Epithelial cell of proximal tubule (primary cell): ENCODE measurements around the gene AGK. TPM values are rescaled to one million over a fixed set of nuclear protein-coding genes. Genes with fewer than 3 reads are reported as not detected.
"Not testable (repeated sequence)": the region's sequence is repeated elsewhere in the genome, so short reads cannot be mapped to it uniquely, and the experiment has no call there.

ENCODE experiments used
- DNase-seq: peaks from one replicate; pipeline ENCODE4 v3.0.0-alpha.2; 2011; ENCODE audit warnings: low read depth
- H3K4me3 ChIP-seq: 2 replicates; pipeline ENCODE4 v1.5.1; 2011; ENCODE audit warnings: low read depth, mild to moderate bottlenecking, low read length
- CTCF ChIP-seq: conservative IDR thresholded peaks from 2 replicates; pipeline ENCODE4 v1.5.1; 2012; ENCODE audit warnings: low read depth, mild to moderate bottlenecking, low read length
- total RNA-seq: library from RNA; depleted of rRNA; stranded (reverse); fragments of >200 nt; gene quantifications from 2 replicates; pipeline ENCODE4 v1.2.3, GENCODE V29; 2015

AGK gene
- total RNA-seq, 1 donor from 2014 or later = 28.4 TPM

GRCh38 chr7:141645188-141645587 lies 94.0 kb downstream of the AGK start:
- no peak overlapping the region for H3K4me3 ChIP-seq
- no peak for TF ChIP-seq CTCF
- no peak for DNase-seq

GRCh38 chr7:141646826-141647480 lies 95.7 kb downstream of the AGK start:
- no peak for DNase-seq
- TF ChIP-seq CTCF = no peak
- H3K4me3 ChIP-seq = no peak overlapping the region

- H3K4me3 ChIP-seq, DNase-seq: not testable (repeated sequence)
Observed at GRCh38 chr7:141647701-141648100, 96.5 kb downstream of the AGK start.

GRCh38 chr7:141648276-141649114 lies 97.3 kb downstream of the AGK start:
- DNase-seq = no peak
- no peak for TF ChIP-seq CTCF
- no peak overlapping the region for H3K4me3 ChIP-seq

GRCh38 chr7:141649137-141649864 lies 98.1 kb downstream of the AGK start:
- DNase-seq = peak; percentile 84
- no peak for TF ChIP-seq CTCF
- no peak overlapping the region for H3K4me3 ChIP-seq

GRCh38 chr7:141649865-141650634 lies 98.8 kb downstream of the AGK start:
- TF ChIP-seq CTCF = peak; percentile 95
- DNase-seq = peak; percentile 89
- H3K4me3 ChIP-seq = no peak overlapping the region
